ENCODE results near the gene INO80C.

Gene INO80C

GRCh38 chr18:35497370-35498197, at the start of gene INO80C:
Gene INO80C, minus strand, starts transcription at chr18:35497960. Its CDS starts 86 bp downstream, at chr18:35497874.
- peak; percentile 93 for DNase-seq (ENCODE audit: low read depth)

DNA sequence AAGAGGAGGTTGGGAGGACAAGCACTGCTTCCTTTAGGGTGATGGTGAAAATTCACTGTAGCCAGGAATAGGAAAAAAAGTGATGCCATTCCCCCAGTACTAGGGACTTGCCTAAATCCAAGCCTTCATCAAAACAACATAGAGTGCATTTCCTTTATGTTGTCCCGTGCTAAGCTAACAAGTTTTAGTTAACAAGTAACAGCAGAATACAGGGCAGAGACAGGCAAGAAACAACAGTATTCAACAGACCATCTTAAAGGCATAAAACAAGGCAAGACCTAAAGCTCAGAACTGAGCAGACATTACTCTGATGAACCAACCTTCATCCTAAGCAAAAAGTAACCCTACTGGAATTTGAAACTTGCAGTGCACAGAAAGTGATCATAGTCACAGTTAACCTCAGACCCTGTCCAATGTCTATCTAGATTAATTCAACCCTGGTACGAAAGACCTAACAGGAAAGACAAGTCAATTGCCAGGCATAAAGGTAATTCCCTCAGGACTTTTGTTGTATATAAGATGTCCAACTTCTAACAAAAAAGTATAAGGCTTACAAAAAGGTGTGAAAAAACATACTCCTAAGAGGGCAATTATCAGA, 49.3 kb upstream of the INO80C start:
- no peak for DNase-seq (ENCODE audit: low read depth)

DNA sequence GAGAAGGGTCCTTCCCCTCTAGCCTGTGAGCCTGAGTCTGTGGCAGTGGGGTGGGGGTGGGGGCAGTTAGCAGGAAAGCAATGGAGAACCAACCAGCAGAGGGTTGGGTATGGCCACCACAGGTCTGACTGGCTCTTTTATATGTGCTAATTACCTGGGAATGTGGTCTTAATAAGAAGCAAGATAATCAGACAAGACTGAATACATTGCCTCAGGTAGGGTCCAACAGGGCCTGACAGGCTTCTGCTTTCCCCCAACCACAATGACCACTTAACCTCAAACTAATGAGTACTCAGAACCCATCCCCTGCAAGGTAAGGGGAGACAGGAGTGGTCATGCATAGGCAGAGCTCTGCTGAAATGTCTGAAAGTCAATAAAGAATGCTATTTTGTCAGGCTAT, 44.6 kb upstream of the INO80C start:
- DNase-seq (ENCODE audit: low read depth), result no peak

DNA sequence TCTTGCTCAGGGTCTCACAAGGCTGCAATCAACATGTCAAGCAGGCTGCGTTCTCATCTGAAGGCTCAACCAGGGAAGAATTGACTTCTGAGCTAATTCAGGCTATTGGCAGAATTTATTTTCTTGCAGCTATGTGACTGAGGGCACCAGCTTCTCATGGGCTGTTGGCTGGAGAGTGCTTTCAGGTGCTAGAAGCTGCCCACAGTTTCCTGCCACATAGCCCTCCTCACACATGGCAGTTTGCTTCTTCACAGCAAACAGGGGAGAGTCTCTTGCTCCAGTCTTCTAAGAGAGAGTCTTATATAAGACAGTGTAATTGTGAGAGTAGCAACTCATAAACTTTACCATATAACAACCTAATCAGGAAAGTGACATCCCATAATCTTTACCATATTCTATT, 37.5 kb upstream of the INO80C start:
- DNase-seq (ENCODE audit: low read depth), result no peak

DNA sequence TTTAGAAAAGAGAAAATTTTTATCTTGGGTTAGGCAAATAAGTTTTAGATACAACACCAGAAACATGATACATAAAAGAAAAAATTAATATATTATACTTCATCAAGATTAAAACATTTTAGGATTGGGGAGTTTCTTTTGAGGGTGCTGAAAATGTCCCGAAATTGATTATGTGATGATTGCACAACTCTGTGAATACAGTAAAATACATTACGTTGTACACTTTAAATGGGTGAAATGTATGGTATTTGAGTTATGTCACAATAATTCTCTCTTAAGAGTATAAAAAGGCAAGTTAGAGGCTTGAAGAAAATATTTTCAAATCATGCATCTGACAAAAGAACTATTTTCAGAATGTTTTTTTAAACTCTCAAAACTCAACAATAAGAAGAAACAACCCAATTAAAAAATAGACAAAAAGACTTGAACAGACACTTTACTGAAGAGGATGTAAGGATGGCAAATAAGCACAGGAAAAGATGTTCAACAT, 36.2 kb upstream of the INO80C start:
- no peak for DNase-seq (ENCODE audit: low read depth)

DNA sequence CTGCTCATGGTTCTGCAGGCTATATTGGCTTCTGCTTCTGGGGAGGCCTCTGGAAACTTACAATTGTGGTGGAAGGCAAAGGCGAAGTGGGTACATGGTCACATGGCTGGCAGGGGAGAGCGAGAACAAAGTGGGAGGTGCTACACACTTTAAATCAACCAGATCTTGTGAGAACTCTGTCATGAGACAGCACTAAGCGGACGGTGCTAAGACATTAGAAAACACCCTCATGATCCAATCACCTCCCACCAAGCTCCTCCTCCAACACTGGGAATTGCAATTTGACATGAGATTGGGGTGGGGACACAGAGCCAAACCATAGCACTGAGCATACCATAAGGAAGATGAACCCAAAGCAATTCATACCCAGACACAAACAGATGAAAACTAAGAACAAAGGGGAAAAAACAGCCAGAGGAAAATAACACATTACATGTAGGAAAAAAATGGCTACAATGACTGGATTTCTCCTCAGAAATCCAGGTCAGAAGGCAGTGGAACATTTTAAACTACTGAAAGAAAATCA, 31.1 kb upstream of the INO80C start:
- no peak for DNase-seq (ENCODE audit: low read depth)

DNA sequence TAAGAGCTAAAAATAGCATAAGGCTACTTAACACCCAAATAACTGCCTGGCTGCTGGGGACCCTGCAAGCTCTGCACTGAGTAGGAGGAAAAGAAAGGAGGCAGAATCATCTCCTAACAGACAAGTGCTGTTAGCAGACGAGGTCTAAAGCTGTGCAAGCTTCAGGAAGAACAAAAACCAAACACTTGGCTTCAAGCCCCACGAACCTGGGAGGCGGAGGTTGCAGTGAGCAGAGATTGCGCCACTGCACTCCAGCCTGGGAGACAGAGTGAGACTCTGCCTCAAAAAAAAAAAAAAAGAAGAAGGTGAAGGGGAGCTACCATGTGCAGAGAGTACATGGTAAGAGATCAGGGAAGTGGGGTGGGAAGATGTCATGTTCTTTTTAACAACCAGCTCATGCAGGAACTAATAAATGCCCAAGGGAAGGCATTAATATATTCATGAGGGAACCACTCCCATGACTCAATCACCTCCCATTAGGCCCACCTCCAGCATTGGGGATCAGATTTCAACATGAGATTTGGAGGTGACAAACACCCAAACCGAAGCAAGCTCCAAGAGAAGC, 28.8 kb upstream of the INO80C start:
- DNase-seq (ENCODE audit: low read depth), result peak; percentile 71

GRCh38 chr18:35525795-35526494, 28.2 kb upstream of the INO80C start:
- DNase-seq (ENCODE audit: low read depth), result peak; percentile 34

- DNase-seq (ENCODE audit: low read depth), result peak; percentile 72
Observed at GRCh38 chr18:35524226-35524625, 26.5 kb upstream of the INO80C start.

DNA sequence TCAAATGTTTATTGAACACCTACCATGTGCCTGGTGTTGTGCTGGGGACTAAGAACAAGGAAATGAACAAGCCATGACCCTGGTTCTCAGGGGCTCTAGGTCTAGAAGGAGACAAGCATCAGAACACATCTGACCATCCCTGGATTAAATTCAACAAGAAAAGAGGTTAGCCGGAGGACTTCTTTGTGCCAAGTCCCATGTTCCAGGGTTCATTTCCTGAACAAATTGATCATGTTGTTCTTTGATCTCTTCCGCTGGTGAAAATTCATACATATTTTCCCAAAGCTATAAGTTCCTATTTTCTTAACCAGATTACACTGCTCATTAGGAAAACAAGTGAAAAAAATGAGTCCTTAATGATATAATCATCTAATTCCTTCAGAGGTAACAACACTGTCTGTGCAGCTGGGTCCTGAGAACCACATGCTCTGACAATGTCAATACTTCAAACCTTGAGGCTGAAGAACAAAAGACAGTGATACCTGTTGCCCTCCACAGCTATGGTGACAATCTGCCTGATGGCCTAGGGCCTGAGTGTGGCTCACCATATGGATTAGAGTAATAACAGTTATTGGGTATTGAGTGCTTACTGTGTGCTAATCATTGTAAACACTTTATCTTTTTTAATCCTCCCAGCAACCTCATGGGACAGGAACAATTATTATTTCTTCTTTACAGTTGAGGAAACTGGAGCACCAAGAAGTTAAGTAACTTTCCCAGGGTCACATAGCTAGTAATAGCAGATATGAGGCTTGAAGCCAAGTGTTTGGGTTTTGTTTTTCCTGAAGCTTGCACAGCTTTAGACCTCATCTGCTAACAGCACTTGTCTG, 24.6 kb upstream of the INO80C start:
- DNase-seq (ENCODE audit: low read depth), result no peak

DNA sequence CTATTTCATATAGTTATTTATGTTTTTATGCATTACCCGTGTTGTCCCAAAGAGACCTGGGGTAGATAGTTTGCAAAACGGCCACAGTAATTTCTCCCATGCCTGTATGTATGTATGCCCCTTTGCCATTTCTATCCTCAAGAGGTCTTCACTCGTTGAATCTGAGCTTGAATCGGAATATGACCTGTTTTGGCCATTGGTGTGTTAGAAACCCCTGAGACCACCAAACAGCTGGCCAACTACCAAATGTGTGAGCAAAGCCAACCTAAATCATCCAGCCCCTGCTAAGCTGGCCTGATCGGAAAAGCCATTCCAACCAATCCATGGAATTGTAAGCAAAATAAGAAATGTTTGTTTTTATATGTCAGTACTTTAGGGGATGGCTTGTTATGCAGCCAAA, 23.4 kb upstream of the INO80C start:
- no peak for DNase-seq (ENCODE audit: low read depth)

GRCh38 chr18:35519148-35519899, 21.6 kb upstream of the INO80C start:
- DNase-seq (ENCODE audit: low read depth), result no peak

- DNase-seq (ENCODE audit: low read depth), result no peak
Observed at GRCh38 chr18:35517715-35518114, 20.0 kb upstream of the INO80C start.

DNA sequence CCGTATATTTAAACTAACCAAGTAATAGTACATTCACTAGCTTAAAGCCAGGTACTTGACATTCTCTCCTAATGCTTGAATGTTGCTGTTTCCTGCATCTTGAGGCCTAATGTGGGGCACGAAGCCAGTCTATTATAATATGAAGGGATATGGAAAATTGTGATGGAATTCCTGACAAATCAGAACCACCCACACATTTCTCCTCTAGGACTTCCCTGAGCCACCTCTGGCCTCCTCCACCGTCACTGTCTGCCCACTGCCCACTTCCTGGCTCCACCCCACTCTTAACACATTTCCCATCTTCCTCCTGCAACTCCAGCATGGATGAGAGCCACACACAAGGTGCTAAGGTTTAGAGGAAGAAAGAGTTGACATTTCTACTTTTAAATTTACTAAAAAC, 19.0 kb upstream of the INO80C start:
- no peak for DNase-seq (ENCODE audit: low read depth)

GRCh38 chr18:35516351-35516750, 18.6 kb upstream of the INO80C start:
- DNase-seq (ENCODE audit: low read depth), result no peak

GRCh38 chr18:35515460-35516130, 17.8 kb upstream of the INO80C start:
- DNase-seq (ENCODE audit: low read depth), result no peak

GRCh38 chr18:35514752-35515459, 17.1 kb upstream of the INO80C start:
- DNase-seq (ENCODE audit: low read depth), result no peak

DNA sequence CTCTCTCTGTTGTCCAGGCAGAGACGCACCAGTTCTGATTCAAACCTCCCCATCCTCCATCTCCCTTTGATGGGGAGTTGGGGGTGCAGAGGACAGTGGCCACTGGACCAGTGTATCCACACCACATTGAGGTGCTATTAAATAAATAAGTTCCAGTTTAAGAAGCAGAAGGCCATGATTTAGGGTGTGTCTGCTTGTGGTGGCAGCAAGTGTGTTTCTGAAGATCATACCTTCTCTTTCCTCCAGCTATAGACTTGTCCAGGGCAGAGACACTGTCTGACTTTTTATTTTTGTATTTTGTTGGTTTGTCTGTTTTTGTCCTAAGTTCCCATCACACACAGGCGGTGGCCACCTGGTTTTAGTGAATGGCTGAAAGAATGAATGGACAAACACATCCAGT, 16.5 kb upstream of the INO80C start:
- DNase-seq (ENCODE audit: low read depth), result no peak

GRCh38 chr18:35513181-35513936, 15.6 kb upstream of the INO80C start:
- DNase-seq (ENCODE audit: low read depth), result peak; percentile 92

All from amniotic epithelial cell (primary cell).